ENCODE data around the gene SIRPA.

DNA sequence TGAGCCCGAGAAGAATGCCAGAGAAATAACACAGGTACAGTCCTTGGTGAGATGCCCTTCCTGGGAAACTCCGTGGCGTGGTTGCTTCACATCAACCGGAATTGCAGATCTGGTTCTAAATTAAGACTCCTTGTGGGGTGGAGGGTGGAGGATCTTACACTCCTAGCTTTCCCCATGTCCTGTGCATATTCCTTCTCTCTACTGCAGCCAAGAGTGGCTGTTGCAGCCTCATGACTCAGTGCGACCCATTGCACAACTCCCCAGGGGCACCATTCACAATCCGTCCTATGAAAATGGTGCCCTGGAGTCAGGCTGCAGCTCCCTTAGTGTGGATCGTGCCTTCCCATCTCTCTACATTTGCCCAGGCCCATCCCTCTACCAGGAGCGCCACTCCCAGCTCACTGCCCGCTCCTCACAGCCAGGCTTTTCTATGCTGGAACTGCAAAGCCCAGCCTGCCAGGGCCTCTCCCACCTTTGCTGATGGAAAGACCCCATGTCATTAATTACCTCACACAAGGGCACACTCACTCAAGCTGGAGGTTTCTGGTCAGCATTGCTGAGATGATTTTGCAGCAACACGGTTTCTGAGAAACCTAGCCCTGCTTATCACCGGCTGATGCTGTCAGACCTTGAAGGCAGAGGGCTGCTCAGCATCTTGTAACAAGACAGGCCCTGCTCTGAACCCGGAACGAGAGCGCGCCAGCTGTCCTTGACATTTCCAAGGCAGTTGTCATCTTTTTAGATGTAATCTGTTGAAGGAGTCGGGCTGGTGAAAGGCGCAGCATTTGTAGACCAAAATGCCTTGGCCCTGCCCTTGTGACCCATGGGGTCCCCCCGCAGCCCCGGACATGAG lies 39.7 kb downstream of the SIRPA start:
- TF ChIP-seq EZH2 (IDR thresholded peaks at IDR 0.05) (no peak), POLR2AphosphoS5 (IDR thresholded peaks at IDR 0.05; ENCODE audit: borderline replicate concordance, low read depth, low read length) (no peak), FOXP2 (optimal IDR thresholded peaks at IDR 0.05; ENCODE audit: control extremely low read depth, extremely low read length, insufficient read depth) (no peak)
